CD4-positive, alpha-beta T cell treated with Interleukin-21 for 1 hour (primary cell): ENCODE results near the gene CTIF.

Source experiments
- DNase-seq: peaks from one replicate; pipeline ENCODE4 v3.0.0-alpha.2; 2020

CTIF gene

GRCh38 chr18:48762022-48762421 is 223.2 kb downstream of the CTIF start:
- no peak for DNase-seq

- DNase-seq = no peak
Observed at GRCh38 chr18:48762836-48763718, 224.2 kb downstream of the CTIF start.

GRCh38 chr18:48763719-48764100 is 224.9 kb downstream of the CTIF start:
- no peak for DNase-seq

- no peak for DNase-seq
Observed at GRCh38 chr18:48765053-48765452, 226.2 kb downstream of the CTIF start.

- no peak for DNase-seq
Observed at GRCh38 chr18:48766026-48766425, 227.2 kb downstream of the CTIF start.

GRCh38 chr18:48766487-48766886 is 227.7 kb downstream of the CTIF start:
- DNase-seq = no peak

GRCh38 chr18:48767090-48767690 is 228.4 kb downstream of the CTIF start:
- DNase-seq = peak; percentile 20

GRCh38 chr18:48769006-48769636 is 230.3 kb downstream of the CTIF start:
- DNase-seq = no peak

- no peak for DNase-seq
Observed at GRCh38 chr18:48770243-48770642, 231.4 kb downstream of the CTIF start.

- DNase-seq = no peak
Observed at GRCh38 chr18:48771641-48772375, 233.0 kb downstream of the CTIF start.

GRCh38 chr18:48772457-48772856 is 233.6 kb downstream of the CTIF start:
- no peak for DNase-seq

GRCh38 chr18:48773821-48774220 is 235.0 kb downstream of the CTIF start:
- no peak for DNase-seq

- DNase-seq = no peak
Observed at GRCh38 chr18:48774941-48775340, 236.1 kb downstream of the CTIF start.

GRCh38 chr18:48775372-48776155 is 236.7 kb downstream of the CTIF start:
- no peak for DNase-seq

GRCh38 chr18:48776156-48776555 is 237.3 kb downstream of the CTIF start:
- DNase-seq = no peak

GRCh38 chr18:48776641-48777025 is 237.8 kb downstream of the CTIF start:
- no peak for DNase-seq

- peak; percentile 71 for DNase-seq
Observed at GRCh38 chr18:48777026-48777743, 238.4 kb downstream of the CTIF start.

GRCh38 chr18:48777744-48778116 is 238.9 kb downstream of the CTIF start:
- DNase-seq = no peak

GRCh38 chr18:48778344-48779011 is 239.6 kb downstream of the CTIF start:
- no peak for DNase-seq

GRCh38 chr18:48779462-48779861 is 240.6 kb downstream of the CTIF start:
- DNase-seq = no peak

GRCh38 chr18:48780201-48780912 is 241.5 kb downstream of the CTIF start:
- DNase-seq = no peak
